ENCODE results near the gene PIP4P1.
A peak's percentile ranks its signal among the peaks of the same experiment; 100 is the strongest.
"Not testable (repeated sequence)": the region's sequence is repeated elsewhere in the genome, so short reads cannot be mapped to it uniquely, and the experiment has no call there.

PIP4P1 gene

DNA sequence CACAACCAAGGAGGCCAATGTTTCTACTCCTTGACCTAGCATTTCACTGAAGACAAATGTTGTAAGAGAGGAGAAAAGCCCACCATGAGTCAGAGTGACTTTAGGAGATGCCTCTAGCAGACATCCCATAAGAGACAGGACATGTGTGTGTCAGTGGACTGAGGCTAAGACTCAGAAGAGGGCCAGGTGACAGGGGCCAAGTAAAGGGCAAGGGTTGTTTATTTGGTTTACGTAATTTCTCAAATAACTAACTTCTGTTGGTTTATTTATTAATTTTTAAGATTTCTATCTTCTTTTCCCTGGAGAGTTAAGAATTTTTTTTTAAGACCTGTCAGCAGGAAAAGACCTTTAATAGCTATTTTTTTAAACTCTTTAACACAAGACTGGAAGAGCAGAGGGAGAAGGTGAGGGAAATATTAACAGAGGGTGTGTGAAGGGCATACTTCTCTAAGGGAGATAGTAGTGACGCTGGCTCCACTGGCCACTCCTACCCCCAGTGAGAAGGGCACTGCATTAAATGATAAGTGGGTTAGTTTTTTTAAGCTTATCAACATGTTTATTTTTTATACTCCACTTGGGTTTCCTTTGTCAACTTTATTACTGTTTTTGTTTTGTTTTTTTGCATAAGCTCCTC is 11.4 kb upstream of the PIP4P1 start:
- no peak for DNase-seq

DNA sequence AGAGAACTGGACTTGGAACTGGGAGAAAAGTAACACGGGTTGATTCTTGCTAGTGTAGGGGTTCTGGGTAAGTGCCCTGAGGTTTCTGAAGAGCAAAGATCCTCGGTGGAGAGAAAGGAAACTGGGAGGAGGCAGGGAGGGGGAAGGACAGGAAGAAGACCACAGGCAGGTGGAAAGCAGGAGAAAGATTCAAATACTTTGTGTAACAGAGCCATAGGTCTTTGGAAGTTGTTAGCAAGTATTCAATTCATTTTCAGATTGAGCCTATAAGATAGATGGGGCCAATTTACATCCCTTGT is 9.3 kb upstream of the PIP4P1 start:
- DNase-seq = no peak

DNA sequence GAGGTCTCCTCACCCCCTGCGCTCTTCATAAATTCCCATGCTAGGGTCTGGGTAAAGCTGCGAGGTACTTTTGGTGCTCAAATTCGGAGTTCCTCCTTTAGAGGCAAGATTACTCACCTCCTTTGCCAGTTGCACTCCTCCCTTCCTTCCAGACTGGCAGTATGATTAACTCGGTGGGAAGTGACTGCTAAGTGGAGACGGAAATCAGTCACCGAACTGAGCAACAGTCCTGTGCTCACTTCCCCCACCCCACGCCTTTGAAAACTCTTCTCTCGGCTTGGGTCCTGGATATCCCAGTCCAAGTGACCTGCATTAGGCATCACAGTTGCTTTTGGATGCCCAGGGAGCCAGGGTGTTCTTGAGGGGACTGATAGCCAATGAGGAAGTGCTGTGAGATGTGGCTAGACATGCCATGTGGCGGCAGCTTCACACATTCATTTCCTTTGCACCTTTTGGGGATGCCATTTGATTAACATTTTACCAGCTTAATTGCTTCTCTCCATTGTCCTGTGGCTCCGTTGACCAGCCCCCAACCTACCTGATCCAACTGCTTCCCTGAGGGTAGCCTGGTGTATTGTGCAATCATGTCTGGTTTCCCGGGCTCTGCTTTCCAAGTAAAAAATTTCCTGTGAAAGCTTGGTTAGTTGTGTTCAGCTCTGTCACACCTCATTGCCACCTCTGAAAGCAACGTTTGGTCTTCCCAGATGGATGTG is 8.8 kb upstream of the PIP4P1 start:
- no peak for DNase-seq

DNA sequence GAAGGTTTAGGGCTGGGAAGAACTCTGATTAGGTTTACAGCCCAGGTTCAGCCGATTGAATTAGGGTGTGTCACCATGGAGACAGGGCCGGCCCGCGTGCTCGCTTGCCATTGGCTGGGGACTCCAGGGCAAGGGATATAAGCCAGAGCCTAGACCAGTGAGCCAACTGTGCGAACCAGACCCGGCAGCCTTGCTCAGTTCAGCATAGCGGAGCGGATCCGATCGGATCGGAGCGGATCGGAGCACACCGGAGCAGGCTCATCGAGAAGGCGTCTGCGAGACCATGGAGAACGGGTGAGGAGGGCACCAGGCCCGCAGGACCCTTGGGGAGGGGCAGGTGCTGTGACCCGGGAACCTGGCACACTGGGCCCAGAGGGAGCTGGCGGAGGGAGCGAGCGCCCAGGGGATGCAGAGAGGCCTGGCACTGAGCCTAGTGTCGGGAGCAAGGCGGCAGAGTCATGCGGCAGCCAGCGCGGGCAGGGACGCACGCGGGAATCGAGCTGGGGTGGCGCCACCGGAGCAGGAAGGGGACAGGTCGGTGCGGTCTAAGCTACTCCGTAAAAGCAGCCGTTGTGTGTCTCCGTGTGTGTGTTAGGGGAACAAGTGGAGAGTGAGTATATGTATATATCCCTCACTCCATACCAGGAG is 8.1 kb upstream of the PIP4P1 start, which contains the start of gene PNP:
PNP (plus strand) TSS at position 165 of the 648 bp plus-strand sequence; CDS start at position 284, 119 bp downstream.
- DNase-seq = peak; percentile 86

DNA sequence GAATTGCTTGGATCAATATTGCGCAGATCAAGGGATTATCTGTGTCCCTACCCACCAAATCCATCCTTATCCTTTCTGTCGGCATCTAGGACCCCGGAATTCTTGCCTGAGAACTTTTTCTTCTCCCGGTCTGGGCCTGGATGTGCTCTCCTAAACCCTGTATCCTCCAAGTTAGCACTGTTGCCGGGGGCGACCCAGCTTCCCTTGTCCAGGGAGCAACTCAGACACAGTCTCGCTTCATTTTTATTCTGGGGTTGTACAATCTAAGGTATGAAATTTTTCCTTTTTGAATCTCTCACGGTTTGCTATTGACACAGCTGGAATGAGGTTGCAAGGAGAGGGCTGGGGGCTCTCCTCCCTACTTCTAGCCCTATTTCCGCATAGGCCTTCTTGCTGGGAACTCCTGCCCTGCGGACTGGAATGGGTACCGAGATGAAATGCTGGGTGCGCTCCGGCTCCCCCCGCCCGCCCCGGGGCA is 7.6 kb upstream of the PIP4P1 start:
- no peak for DNase-seq

DNA sequence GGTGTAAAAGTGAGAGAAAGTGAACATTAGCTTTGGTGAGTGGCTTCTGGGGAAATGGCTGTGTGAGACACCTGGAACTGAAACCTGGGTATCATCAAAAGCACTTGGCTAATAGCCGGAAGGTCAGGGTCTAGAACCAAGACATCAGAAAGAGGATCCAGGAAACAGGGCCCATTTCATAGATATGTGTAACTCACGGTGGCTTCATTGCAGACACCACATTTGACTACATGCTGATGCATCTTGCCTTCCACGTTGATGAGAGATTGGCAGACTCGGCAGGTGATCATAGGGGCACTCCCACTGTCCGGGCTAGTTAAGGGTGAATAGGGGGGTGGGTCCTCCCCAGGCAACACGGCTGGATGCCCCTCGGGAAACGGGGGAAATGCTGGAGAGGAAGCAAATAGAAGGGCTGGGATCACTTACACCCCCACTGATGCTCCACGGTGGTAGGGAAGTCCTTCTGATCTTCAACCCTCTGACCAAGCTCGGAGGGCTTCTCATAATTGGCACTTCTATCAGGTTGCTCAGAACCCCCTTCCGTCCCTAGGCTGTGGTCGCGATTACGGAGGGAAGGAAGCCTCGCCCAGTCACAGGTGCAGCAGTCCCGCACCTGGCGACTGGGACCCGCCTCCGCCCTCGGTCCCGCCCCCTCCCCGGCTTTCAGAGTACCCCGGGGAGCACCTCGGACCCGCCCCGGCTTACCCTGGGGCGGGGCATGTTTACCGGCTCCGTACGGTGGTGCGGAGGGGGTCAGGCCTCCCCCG is 593 bp downstream of the PIP4P1 start:
- no peak for DNase-seq

DNA sequence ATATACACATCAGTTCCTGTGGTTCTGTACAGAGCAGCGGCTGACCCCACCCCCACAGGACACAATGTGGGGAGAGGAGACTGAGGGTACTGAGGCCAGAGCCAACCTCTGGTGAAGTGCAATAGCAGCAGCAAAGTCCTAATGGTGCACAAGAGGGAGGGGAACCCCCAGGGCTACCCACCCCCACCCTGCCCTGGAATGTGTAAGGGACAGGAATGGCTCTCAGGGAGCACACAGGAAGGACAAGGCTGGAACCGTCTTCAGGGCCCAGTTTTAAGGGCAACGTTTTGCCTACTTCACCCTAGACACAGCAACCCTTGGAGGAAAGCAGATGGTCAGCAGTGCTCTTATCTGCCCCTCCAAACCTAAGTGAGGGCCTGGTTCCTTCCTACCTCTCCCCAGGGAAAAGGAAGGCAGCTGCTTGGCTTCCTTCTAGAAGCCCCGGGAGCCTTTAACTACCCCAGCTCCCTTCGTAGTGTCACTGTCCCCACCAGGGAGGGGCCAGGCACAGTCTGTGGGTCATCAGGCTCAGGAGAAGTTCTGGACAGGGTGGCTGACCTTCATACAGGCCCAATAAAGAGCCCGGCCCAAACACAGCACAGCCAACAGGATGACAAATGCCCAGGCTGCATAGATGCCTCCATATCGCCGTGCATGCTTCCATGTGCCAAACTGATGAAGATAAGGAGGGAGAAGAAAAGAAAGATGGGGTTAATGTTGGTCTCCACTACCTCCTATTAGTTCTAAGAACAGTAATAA is 3.0 kb downstream of the PIP4P1 start:
- no peak for DNase-seq

DNA sequence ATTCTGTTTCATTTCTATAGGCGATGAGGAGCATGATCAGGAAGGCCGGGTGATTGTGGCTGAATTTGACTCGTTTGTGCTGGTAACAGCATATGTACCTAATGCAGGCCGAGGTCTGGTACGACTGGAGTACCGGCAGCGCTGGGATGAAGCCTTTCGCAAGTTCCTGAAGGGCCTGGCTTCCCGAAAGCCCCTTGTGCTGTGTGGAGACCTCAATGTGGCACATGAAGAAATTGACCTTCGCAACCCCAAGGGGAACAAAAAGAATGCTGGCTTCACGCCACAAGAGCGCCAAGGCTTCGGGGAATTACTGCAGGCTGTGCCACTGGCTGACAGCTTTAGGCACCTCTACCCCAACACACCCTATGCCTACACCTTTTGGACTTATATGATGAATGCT is 4.3 kb downstream of the PIP4P1 start:
- DNase-seq = no peak

DNA sequence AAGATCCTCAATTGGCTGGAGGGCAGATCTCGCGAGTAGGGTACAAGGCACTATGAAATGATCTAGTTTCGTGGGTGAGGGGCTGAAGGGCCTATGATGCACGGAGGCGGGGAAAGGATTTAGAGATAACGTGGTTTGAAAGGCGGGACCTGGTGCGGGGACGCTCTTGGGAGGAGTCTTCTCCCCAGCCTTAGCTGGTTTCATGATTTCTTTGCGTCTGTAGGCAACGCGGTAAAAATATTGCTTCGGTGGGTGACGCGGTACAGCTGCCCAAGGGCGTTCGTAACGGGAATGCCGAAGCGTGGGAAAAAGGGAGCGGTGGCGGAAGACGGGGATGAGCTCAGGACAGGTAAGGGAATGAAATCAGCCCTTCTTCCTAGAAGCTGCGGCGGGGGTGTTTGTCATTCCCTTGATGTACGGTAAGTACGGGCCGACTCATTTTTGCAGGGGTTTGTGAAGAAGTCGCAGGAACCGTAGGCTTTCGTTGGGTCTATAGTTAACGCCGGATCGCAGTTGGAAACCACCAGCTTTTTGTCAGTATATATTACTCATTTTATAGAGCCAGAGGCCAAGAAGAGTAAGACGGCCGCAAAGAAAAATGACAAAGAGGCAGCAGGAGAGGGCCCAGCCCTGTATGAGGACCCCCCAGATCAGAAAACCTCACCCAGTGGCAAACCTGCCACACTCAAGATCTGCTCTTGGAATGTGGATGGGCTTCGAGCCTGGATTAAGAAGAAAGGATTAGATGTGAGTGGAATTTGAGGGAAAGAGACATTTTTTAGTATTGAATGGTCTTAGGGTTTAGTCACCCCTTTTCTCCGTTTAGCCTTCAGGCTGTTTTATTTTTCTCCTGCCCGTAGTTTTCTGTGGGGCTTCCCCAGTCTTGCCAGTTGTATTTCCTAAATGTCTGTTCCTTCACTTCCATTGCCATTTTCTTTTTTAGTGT is 5.6 kb downstream of the PIP4P1 start:
- DNase-seq = no peak

DNA sequence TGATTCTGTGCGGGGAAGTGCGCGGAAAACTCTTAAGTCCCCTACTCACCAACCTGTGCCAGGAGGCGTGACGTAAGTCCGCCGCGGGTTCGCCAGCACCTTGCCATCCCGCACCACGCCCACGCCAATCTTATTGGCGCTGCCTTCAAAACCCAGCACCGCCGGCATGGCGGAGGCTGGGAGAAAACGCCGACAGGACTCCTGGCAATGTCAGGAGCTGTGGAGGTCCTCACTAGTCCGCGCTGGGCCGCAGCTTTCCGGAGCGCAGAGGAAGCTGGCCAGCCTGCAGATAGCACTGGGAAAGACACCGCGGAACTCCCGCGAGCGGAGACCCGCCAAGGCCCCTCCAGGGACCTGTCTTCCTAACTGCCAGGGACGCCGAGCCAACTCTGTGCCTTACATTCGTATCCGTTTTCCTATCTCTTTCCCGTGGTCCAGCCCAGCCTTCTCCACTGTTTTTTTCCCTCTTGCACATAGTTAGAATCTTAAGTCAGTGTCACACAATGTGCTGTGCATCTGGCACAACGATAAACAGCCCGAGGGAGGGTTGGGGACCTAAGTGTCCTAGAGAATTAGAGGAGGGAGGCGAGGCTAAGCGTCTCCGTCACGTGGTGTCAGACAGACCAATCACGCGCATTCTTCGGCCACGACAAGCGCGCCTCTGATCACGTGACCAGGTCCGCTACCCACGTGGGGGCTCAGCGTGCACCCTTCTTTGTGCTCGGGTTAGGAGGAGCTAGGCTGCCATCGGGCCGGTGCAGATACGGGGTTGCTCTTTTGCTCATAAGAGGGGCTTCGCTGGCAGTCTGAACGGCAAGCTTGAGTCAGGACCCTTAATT is 6.5 kb downstream of the PIP4P1 start, which contains the start of the genes APEX1 and OSGEP:
APEX1 (plus strand) TSS at position 711 of the 839 bp plus-strand sequence. CDS start 420 bp downstream, outside the sequence.
OSGEP (minus strand) TSS at position 297 of the 839 bp plus-strand sequence; CDS start at position 168, 129 bp downstream.
- DNase-seq = peak; percentile 96

DNA sequence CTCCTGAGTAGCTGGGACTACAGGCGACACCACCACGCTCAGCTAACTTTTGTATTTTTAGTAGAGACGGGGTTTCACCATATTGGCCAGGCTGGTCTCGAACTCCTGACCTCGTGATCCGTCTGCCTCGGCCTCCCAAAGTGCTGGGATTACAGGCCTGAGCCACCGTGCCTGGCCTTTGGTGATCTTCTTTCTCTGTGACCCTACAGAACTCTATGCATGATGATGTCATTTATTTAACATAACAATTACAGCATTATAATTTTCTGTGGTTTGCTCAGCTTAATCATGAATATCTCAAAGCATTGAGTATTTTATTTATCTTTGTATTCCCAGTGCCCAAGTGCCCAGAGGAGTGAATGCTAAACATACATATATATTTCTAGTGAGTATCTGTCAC is 8.4 kb downstream of the PIP4P1 start:
- not testable (repeated sequence) for DNase-seq

DNA sequence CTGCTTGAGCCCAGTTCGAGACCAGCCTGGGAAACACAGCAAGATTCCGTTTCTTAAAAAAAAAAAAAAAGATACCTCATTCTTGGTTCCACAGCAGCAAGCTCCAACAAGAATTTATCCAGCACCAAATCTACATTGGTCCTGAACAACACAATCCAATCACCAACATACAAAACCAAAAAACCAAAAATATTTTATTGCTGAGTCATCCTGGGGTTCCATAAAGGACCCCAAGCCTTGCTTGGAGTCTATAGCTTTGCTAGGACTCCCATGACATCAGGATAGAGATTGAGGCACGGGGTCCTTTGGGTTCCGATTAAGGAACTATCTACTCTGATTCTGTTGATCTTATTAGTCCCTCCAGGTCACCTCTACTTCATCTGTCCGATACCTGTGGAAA is 14.3 kb downstream of the PIP4P1 start:
- no peak for DNase-seq

DNA sequence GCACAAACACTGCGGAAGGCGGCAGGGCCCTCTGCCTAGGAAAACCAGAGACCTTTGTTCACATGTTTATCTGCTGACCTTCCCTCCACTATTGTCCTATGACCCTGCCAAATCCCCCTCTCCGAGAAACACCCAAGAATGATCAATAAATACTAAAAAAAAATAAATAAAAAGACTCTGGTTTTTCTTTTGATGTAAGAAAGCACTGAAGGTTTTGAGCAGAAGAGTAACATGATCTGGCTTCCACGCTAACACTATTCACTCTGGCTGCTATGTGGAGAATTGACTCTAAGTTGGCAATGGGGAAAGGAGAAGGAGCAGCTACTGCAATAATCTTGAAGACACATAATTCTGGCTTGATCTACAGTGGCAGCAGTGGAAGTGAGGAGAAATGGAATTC is 17.6 kb downstream of the PIP4P1 start:
- DNase-seq = not testable (repeated sequence)

DNA sequence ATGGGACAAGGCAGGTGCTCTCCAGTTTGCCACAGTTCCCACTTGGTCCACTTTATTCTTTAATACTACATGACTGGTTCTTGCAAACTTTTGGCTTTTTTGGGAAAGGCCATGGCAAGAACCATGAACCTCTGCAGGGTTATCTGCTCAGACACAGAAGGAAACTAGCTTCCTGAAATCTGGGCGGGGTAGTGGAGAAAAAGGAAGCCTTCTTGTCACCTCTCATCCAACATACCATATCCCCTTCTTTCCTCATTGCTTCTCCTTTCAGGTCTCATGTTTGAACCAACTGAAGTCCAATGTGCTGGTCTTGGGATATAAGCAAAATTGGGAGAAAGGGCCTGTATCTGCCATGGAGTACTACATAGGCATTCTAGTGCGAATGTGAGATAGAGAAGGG is 19.8 kb downstream of the PIP4P1 start:
- no peak for DNase-seq

DNA sequence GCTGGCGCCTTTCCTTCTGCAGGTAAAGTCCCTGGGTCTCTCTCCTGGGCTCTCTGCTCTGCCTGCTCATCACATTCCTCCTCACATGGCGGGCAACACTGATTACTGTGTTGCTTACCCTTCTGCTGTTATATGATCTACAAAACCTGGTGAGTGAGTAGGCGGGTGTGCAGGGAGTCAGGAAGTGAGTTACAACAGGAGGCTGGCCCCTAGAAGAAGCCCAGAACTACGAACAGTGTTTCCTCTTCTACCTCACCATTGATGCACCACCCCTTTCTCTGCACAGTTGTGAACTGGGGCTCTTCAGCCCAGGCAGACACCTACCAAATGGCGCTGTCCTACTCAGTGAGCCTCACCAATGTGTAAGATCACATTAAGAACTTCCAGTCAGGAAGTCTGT is 20.4 kb downstream of the PIP4P1 start:
- no peak for DNase-seq

DNA sequence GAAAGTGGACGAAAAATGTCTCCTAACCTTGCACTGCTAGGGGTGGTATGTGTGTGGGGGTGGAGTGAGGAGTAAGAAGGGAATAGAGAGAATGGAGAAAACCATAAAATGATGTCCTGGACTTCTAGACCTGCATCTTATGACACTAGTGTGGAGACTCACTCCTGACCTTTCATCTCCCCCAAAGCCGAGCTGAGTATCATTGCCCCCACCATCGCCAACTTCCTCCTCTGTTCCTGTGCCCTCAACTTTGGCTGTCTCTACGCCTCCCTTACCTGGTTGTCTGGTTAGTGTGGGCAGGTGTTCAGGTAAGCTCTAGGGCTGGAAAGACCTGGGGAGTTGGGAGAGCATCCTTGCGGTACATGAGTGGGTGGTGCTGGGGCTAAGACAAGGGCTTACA is 20.8 kb downstream of the PIP4P1 start:
- DNase-seq = no peak

DNA sequence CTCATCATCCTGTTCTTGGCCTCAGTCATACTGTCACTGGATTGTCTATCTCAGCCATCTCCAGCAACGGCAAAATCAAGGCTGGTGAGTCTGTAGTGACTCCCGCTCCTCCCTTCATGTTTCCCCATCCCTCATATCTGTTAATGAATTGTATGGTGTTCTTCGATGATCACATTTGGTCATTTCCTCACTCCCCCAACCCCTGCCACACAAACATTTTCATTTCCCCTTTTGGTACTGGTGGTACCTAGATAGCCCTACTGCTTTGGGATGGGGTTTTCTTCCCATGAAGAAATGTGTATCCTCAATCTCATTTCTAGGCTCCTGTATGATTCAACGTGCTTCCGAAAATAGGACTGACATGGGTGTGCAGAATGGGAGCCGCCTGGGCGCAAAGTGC is 22.6 kb downstream of the PIP4P1 start:
- DNase-seq = no peak

DNA sequence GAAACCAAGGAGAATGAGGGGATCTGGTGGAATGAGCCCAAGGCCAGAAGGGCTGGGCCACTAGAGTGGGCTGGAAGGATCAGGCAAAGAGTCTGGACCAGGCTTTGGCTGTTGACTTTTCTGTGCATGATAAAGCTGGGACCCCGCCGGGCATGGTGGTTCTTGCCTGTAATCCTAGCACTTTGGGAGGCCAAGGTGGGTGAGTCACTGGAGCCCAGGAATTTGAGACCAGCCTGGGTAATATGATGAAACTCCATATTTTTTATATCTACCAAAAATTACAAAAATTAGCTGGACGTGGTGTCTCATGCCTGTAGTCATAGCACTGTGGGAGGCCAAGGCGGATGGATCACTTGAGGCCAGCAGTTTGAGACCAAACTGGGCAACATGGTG is 24.9 kb downstream of the PIP4P1 start:
- DNase-seq = no peak

DNA sequence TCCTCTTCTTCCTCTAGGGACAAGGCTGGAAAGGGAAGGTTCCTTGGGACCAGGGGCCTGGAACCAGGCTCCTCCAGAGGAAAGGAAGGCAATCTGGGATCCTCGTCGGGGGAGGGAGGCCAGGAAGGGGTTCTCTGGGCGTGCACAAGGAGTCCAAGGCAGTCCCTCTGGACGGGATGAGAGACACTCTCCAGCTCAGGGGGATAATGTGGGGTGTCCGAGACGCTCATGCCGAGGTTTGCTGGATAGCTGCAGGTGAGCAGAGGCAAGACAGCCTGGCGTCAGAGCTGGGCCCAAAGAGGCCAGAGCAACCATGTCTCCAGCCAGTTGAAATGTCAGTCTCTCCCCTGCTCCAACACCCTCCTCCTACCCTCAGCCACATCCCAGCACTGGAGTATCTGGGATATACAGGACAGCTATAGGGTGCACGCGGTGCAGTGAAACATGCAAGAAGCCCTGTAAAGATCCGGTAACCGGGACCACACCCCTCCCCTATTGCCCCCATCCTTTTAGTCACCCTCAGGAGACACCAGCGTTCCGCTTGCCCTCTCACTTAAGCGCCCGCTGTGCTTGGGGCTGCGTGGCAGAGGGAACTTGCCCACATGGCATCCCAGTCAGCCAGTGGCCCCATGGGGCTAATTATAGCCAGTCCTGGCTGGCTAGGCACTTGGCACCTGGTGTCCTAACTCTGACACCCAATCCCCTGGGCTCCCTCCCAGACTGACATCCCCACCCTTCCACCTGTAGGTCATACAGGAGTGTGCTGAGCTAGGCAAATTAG is 25.5 kb downstream of the PIP4P1 start, which contains the start of gene KLHL33:
KLHL33 (minus strand) TSS at position 585 of the 781 bp plus-strand sequence; CDS start at position 230, 355 bp downstream.
- no peak for DNase-seq

All from DMS 273 treated with DMSO at 0.1 percent for 48 hours (cell line).